ENCODE data around the gene PITPNC1. TPM values are rescaled to one million over a fixed set of nuclear protein-coding genes. Genes with fewer than 3 reads are reported as not detected.

Gene PITPNC1
- total and polyA plus RNA-seq, 11 donors = 7.0 to 20.8 (median 11.3) TPM

DNA sequence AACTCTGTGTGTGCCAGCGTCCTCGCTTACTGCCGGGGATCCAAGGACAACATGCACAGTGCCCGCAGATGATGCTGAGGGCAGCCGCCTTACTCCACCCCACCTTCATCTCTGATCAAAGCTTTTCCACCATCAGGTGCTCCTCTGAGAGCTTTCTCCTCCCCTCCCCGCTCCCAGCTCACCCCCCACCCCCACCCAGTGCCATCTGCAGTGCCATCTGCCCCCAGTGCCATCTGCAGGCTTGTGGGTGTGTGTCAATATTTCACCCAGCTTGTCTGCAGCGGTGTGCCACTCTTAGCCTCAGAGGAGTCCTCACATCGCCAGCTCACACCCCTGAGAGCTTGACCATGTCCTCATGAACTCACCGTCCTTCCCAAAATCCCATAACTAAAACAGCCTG is 242.5 kb downstream of the PITPNC1 start:
- intact Hi-C loops (cut with DNase I) = no loop called here
- no peak for ATAC-seq

DNA sequence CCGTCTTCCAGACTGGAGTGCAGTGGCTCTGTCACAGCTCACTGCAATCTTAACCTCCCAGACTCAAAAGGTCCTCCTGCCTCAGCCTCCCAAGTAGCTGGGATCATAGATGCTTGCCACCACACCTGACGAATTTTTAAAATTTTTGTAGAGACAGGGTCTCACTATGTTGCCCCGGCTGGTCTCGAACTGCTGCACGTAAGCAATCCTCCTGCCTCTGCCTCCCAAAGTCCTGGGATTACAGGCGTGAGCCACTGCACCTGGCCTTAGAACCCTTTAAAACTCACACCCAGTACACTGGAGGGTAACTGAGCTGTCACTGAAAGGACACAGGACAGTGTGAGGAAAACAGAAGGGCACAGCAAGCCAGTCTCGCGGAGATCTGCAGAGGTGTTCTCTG is 243.0 kb downstream of the PITPNC1 start:
- H3K27me3 ChIP-seq = no peaks in the 10 kb centered on the region
- no peak overlapping the region for H3K4me3 ChIP-seq
- no peaks in the 10 kb centered on the region for H3K36me3 ChIP-seq
- DNase-seq = no peak
- TF ChIP-seq, protein P1, sequence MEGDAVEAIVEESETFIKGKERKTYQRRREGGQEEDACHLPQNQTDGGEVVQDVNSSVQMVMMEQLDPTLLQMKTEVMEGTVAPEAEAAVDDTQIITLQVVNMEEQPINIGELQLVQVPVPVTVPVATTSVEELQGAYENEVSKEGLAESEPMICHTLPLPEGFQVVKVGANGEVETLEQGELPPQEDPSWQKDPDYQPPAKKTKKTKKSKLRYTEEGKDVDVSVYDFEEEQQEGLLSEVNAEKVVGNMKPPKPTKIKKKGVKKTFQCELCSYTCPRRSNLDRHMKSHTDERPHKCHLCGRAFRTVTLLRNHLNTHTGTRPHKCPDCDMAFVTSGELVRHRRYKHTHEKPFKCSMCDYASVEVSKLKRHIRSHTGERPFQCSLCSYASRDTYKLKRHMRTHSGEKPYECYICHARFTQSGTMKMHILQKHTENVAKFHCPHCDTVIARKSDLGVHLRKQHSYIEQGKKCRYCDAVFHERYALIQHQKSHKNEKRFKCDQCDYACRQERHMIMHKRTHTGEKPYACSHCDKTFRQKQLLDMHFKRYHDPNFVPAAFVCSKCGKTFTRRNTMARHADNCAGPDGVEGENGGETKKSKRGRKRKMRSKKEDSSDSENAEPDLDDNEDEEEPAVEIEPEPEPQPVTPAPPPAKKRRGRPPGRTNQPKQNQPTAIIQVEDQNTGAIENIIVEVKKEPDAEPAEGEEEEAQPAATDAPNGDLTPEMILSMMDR (IDR thresholded peaks at IDR 0.05) = no peak
- TF ChIP-seq POLR2A (IDR thresholded peaks at IDR 0.05) = no peak
- 92 to 96% (median 94%) methylated on average over 8 of the region's 8 CpGs for WGBS, 4 donors
- H3K4me1 ChIP-seq = peaks cover 0 to 8% (median 0%) of the 10 kb centered on the region in 12 donors
- H3K9me3 ChIP-seq = no peaks in the 10 kb centered on the region
- intact Hi-C loops (cut with DNase I) = no loop called here
- ATAC-seq = no peak
- no peak overlapping the region for H3K27ac ChIP-seq

More for the DNA sequence above, 242.5 kb downstream of the PITPNC1 start:
- H3K4me1 ChIP-seq = peaks cover 0 to 13% (median 0%) of the 10 kb centered on the region in 12 donors
- no peaks in the 10 kb centered on the region for H3K27me3 ChIP-seq
- no peaks in the 10 kb centered on the region for H3K36me3 ChIP-seq
- no peak overlapping the region for H3K27ac ChIP-seq
- no peak for DNase-seq
- 95 to 99% (median 98%) methylated on average over 9 of the region's 9 CpGs for WGBS, 4 donors
- no peak overlapping the region for H3K4me3 ChIP-seq
- no peaks in the 10 kb centered on the region for H3K9me3 ChIP-seq
- no peak for TF ChIP-seq POLR2A (IDR thresholded peaks at IDR 0.05)
- TF ChIP-seq, protein P1 (IDR thresholded peaks at IDR 0.05) = no peak

DNA sequence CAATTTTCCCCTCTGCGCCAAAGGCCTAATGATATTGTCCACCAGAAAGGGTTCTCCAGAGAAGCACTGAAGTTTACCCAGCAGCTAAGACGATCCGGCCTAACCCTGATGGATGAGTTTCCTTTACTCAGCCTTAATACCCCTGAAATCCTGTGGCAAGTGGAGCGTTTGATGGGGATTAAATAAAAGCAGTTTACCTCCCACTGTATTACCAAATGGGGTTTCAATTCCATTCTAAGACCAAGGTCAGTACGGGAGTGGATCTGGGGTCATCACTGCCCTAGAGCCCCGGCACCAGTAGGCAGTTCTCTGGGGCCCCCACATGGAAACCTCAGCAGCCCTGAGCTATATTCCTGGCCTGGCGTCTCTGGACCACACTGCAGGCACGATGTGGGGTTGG is 243.6 kb downstream of the PITPNC1 start:
- Histone ChIP-seq H3K9me3 (no peaks in the 10 kb centered on the region), H3K4me3 (no peak overlapping the region), H3K27me3 (no peaks in the 10 kb centered on the region), H3K4me1 (peaks cover 0 to 5% (median 0%) of the 10 kb centered on the region in 12 donors), H3K27ac (no peak overlapping the region), H3K36me3 (no peaks in the 10 kb centered on the region)
- DNase-seq = no peak
- WGBS, 4 donors = 92 to 94% (median 93%) methylated on average over 7 to 8 of the region's 8 CpGs
- TF ChIP-seq, protein P1 (IDR thresholded peaks at IDR 0.05) = no peak
- TF ChIP-seq POLR2A (IDR thresholded peaks at IDR 0.05) = no peak
- ATAC-seq = no peak
- intact Hi-C loops (cut with DNase I) = no loop called here

DNA sequence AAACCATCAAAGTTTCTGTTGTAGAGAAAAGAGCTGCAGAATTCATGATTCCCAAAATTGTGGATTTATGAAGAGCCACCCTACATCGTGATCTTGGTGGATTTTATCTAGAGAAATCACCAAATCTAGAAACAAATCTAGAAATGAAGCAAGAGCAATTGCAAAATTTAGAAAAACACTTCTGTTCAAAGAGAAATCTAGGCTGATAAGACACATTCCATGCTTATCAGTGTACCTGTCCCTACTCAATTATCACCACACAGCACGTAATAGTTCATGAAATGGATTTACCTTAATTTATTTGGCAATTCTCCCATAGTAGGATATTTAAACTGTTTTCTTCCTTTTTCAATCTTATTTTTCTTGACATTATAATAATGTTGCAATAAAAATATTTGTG is 246.7 kb downstream of the PITPNC1 start:
- H3K4me3 ChIP-seq = no peak overlapping the region
- H3K27me3 ChIP-seq = no peaks in the 10 kb centered on the region
- intact Hi-C loops (cut with DNase I) = no loop called here
- no peak for DNase-seq
- no peak overlapping the region for H3K27ac ChIP-seq
- peaks cover 0 to 4% (median 0%) of the 10 kb centered on the region in 12 donors for H3K4me1 ChIP-seq
- TF ChIP-seq, protein P1 (IDR thresholded peaks at IDR 0.05) = no peak
- TF ChIP-seq POLR2A (IDR thresholded peaks at IDR 0.05) = no peak
- WGBS, 4 donors = 69 to 78% (median 73%) methylated on average over 2 of the region's 2 CpGs
- peaks cover 0 to 3% (median 0%) of the 10 kb centered on the region in 12 donors for H3K9me3 ChIP-seq
- no peak for ATAC-seq
- H3K36me3 ChIP-seq = no peaks in the 10 kb centered on the region
